ENCODE results near the gene CCK.

DNA sequence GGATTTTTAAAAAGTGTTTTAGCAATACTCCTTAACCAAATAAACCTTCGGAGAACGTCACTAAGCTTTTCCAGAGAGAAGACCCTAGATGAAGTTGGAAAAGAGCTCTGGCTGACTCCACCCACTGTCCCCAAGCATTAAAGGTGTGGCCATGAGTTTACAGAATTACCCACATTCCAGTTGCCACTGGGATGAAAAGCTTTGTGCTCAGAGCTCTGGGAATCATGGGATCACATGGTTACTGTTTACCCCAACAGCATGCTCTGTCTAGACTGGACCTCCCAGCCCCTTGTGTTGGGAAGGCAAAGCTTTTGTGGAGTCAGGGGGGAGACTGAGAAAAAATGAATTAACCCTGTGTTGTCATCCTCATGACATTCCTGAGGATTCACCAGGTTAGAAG is 55.3 kb downstream of the CCK start:
- TF ChIP-seq, protein P1, sequence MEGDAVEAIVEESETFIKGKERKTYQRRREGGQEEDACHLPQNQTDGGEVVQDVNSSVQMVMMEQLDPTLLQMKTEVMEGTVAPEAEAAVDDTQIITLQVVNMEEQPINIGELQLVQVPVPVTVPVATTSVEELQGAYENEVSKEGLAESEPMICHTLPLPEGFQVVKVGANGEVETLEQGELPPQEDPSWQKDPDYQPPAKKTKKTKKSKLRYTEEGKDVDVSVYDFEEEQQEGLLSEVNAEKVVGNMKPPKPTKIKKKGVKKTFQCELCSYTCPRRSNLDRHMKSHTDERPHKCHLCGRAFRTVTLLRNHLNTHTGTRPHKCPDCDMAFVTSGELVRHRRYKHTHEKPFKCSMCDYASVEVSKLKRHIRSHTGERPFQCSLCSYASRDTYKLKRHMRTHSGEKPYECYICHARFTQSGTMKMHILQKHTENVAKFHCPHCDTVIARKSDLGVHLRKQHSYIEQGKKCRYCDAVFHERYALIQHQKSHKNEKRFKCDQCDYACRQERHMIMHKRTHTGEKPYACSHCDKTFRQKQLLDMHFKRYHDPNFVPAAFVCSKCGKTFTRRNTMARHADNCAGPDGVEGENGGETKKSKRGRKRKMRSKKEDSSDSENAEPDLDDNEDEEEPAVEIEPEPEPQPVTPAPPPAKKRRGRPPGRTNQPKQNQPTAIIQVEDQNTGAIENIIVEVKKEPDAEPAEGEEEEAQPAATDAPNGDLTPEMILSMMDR (IDR thresholded peaks at IDR 0.05) = no peak
- TF ChIP-seq POLR2AphosphoS5 (IDR thresholded peaks at IDR 0.05) (no peak), POLR2A (IDR thresholded peaks at IDR 0.05) (no peak), EP300 (IDR thresholded peaks at IDR 0.05) (no peak)

All from gastroesophageal sphincter (tissue), 3 donors.